H1 (cell line): ENCODE measurements around the gene COL6A2. TPM values are rescaled to one million over a fixed set of nuclear protein-coding genes. Genes with fewer than 3 reads are reported as not detected.

Experiments used
- BCL11A ChIP-seq, 2 experiments: IDR thresholded peaks; one replicate each; pipeline ENCODE4 v1.6.1; 2011; ENCODE audit warnings: low read depth in 2 of 2, low read length in 2 of 2, mild to moderate bottlenecking in 2 of 2
- GTF2F1 ChIP-seq: IDR thresholded peaks from 2 replicates; pipeline ENCODE4 v1.6.1; 2012; ENCODE audit warnings: low read depth, low read length, improper control_type of control experiment, borderline replicate concordance
- RBBP5 ChIP-seq: IDR thresholded peaks from 2 replicates; pipeline ENCODE4 v1.7.1; 2012; ENCODE audit warnings: low read depth, mild to moderate bottlenecking, inconsistent platforms, low read length, moderate library complexity, borderline replicate concordance
- RXRA ChIP-seq: IDR thresholded peaks from 2 replicates; pipeline ENCODE4 v1.6.1; 2011; ENCODE audit warnings: low read depth, mild to moderate bottlenecking, low read length, moderate library complexity; ENCODE audit not compliant: insufficient read depth
- TCF12 ChIP-seq: IDR thresholded peaks from 2 replicates; pipeline ENCODE4 v1.6.1; 2011; ENCODE audit warnings: low read depth, mild to moderate bottlenecking, low read length
- polyA plus RNA-seq, 7 experiments: library from polyadenylated mRNA; depleted of rRNA in 3 of 7; stranded (reverse) in 5 of 7; unstranded in 2 of 7; fragments of >200 nt in 5 of 7; fragments of 200-250 nt in 2 of 7; gene quantifications; 1 replicate in 5 of 7; 2 replicates in 1 of 7; 4 replicates in 1 of 7; pipeline versions ENCODE4 v1.2.1 to v1.2.3, GENCODE V29; 2011 to 2013; ENCODE audit warnings: missing spikeins in 2 of 7, mixed read lengths in 2 of 7
- total RNA-seq: library from RNA; stranded (reverse); fragmentation: NEBNext Ultra II Directional; extraction: Animal tissue kit (Norgen Biotek cat#: 25700); gene quantifications from 2 replicates; pipeline ENCODE4 v1.2.1, GENCODE V29; 2021

The COL6A2 gene
- total and polyA plus RNA-seq, 2 of the 8 experiments (the other 6 are each of a cell fraction or from before 2014, with no cell fraction given), result 60.1 to 62.7 TPM

DNA sequence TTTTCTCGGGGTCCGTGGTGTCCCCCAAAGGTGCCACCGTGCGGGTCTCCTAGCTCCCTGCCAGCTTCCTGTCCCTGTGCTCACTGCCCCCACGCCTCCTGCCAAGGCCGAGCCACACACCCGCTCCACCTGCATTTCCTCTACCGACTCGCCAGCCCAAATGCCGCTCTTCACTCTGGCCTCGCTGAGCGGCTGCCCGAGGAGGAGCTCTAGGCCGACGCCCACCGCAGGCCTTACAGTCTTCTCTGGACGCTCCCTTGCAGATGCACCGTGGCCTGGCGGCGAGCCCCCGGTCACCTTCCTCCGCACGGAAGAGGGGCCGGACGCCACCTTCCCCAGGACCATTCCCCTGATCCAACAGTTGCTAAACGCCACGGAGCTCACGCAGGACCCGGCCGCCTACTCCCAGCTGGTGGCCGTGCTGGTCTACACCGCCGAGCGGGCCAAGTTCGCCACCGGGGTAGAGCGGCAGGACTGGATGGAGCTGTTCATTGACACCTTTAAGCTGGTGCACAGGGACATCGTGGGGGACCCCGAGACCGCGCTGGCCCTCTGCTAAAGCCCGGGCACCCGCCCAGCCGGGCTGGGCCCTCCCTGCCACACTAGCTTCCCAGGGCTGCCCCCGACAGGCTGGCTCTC lies 31.1 kb downstream of the COL6A2 start (continued):
- TF ChIP-seq BCL11A (IDR thresholded peaks at IDR 0.05; ENCODE audit: low read depth in 2 of 2, low read length in 2 of 2), result no peak
- no peak for TF ChIP-seq TCF12
- TF ChIP-seq RBBP5, result no peak
- TF ChIP-seq GTF2F1, result no peak
- TF ChIP-seq RXRA, result no peak
